ENCODE measurements around the gene FAAP20.
A peak's percentile ranks its signal among the peaks of the same experiment; 100 is the strongest.

Gene FAAP20

GRCh38 chr1:2230781-2231531 lies 36.4 kb upstream of the FAAP20 start:
- DNase-seq (ENCODE audit: insufficient read length, low spot score) (no peak), FAIRE-seq (no peak)

DNA sequence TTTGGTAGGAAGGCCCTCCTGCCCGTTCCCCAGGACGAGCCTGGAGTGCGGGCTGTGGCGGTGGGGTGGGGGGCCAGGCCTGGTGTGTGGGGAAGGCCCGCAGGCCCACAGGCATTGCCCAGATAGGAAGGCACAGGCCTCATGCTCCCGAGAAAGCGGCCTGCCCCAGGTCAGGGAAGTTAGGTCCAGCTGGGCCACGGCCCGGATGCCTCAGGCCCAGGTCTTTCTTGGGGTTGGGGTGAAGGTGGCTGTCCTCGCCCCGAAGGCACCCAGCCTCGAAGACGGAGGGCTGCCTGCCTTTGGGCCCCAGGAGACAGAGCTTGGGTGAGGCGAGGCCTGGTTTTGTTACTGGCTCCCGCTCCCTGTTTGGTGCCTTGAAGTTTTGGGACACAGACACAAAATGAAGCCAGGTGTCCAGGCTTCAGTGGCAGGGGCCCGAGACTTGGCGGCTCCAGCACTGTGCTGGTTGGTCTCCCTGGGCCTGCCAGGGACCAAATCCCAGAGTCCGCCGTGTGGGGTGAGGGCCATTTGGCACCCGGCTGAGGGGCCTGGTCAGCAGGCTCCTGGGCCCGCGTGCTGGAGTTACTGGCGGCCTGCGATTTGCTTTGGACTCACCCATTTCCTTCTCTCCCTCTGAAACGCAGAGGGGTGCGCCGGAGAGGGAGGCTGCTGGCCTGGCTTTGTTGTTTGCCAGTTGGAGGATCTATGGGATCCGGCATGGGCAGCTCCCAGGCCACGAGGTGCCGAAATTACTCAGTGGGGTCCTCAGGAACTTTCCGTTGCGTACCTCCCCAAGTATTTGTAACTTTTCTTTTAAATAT lies 35.5 kb upstream of the FAAP20 start:
- DNase-seq (ENCODE audit: insufficient read length, low spot score): no peak
- FAIRE-seq: no peak

DNA sequence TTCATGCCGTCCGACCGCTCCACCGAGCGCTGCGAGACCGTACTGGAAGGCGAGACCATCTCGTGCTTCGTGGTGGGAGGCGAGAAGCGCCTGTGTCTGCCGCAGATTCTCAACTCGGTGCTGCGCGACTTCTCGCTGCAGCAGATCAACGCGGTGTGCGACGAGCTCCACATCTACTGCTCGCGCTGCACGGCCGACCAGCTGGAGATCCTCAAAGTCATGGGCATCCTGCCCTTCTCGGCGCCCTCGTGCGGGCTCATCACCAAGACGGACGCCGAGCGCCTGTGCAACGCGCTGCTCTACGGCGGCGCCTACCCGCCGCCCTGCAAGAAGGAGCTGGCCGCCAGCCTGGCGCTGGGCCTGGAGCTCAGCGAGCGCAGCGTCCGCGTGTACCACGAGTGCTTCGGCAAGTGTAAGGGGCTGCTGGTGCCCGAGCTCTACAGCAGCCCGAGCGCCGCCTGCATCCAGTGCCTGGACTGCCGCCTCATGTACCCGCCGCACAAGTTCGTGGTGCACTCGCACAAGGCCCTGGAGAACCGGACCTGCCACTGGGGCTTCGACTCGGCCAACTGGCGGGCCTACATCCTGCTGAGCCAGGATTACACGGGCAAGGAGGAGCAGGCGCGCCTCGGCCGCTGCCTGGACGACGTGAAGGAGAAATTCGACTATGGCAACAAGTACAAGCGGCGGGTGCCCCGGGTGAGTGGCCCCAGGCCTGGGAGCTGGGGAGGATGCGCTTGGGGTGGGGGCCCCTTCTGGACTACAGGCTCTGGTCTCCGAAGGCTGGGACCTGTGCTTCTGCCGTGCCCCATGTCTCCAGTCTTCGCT lies 34.7 kb upstream of the FAAP20 start:
- FAIRE-seq (peak; percentile 70), DNase-seq (ENCODE audit: insufficient read length, low spot score) (peak; percentile 64)

GRCh38 chr1:2228694-2229036 lies 34.1 kb upstream of the FAAP20 start:
- FAIRE-seq (no peak), DNase-seq (ENCODE audit: insufficient read length, low spot score) (no peak)

DNA sequence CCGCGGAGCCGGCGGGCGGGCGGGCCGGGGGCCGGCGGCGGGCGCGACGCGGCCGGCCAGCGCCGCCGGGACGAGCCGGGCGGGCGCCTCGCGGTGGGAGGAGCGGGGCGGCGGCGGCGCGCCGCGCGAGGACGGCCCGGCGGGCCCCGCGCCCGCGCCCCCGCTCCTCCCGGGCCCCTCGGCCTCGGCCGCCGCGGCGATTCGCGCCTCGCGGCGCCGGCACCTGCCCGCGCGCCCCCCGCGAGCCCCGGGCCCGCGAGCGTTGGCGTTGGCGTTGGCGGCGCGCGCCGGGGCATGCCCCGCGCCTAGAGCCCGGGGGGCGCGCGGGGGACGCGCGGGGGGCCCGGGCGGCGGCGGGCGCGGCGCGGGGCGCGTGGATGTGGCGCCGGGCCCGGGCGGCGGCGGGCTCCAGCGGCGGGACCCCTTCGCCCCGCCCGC lies 33.6 kb upstream of the FAAP20 start, which contains the start of gene SKI:
Gene SKI (plus strand): TSS at position 163 of the 438 bp plus-strand sequence. CDS start 448 bp downstream, outside the sequence.
- DNase-seq (ENCODE audit: insufficient read length, low spot score) (no peak), FAIRE-seq (no peak)

DNA sequence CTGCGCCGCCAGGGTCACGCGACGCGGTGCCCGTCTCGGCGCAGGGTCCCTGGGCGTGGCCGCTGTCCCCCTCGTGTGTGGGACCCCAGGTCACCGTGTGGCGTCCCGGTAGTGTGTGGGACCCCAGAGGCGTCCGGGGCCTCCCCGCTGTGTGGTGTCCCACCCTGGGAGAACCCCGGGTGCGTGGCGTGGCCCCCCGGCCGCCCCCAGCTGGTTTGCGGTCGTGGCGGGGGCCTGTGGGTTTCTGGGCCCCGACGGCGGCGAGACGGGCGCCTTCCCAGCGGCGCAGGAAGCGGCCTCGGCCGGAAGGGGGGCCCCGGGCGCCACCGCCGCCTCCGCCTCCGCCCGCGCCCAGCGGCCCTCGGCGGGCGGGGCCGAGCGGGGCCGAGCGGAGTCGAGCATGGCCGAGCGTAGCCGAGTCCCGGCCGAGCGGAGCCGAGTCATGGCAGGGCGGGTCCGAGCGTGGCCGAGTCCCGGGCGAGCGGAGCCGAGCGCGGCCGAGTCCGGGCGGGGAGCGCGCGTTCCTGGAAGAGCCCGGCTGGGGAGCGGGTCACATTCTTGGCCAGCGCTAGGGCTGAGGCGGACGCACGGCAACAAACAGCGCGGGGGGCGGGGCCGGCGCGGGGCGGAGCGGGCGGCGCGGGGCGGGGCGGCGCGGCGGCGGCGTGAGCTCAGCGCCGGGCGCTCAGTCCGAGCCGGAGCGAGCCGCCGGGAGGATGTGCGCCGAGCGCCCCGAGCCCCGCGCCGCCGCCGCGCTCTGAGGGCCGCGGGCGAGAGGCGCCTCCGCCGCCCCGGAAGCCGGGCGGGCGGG lies 33.0 kb upstream of the FAAP20 start:
- peak; percentile 87 for FAIRE-seq
- peak; percentile 100 for DNase-seq (ENCODE audit: insufficient read length, low spot score)

- FAIRE-seq: no peak
Observed at GRCh38 chr1:2226525-2227345, 32.2 kb upstream of the FAAP20 start.

GRCh38 chr1:2224631-2225428 lies 30.3 kb upstream of the FAAP20 start:
- FAIRE-seq: no peak
- DNase-seq (ENCODE audit: insufficient read length, low spot score): no peak

More at GRCh38 chr1:2226525-2227345, 32.2 kb upstream of the FAAP20 start:
- no peak for DNase-seq (ENCODE audit: insufficient read length, low spot score)

DNA sequence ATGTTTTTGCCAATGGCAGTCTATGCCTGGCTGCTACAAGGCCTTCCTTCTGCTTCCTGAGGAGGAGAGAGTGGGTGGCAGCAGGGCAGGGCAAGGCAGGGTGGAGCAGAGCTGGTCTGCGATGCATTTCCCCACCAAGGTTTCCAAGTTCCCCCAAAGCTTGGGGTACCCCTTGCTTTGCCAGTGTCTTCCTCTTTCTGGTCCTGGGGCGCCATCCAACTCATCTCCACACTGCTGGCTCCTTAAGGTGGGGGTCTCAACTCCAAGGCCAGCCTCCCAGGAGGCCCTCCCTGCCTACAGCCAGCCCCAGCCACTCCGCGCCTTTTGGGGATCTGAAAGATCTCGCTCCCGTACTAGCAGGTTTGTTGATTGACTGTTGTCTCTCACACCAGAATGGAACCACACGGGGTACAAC lies 29.6 kb upstream of the FAAP20 start:
- no peak for DNase-seq (ENCODE audit: insufficient read length, low spot score)
- FAIRE-seq: no peak

DNA sequence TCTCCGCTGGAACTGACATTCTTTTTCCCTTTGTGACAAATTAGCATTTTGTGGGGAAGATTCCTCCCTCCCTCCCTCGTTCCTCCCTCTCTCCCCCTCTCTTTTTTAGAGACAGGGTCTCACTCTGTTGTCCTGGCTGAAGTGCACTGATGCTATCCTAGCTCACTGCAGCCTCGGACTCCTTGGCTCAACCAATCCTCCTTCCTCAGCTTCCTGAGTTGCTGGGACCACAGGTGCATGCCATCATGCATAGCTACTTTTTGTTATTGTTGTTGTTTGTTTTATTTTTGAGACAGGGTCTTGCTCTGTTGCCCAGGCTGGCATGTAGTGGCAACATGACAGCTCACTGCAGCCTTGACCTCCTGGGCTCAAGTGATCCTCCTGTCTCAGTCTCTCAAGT lies 26.7 kb upstream of the FAAP20 start:
- DNase-seq (ENCODE audit: insufficient read length, low spot score) (no peak), FAIRE-seq (no peak)

GRCh38 chr1:2216767-2217058 lies 22.1 kb upstream of the FAAP20 start:
- no peak for FAIRE-seq
- DNase-seq (ENCODE audit: insufficient read length, low spot score): no peak

DNA sequence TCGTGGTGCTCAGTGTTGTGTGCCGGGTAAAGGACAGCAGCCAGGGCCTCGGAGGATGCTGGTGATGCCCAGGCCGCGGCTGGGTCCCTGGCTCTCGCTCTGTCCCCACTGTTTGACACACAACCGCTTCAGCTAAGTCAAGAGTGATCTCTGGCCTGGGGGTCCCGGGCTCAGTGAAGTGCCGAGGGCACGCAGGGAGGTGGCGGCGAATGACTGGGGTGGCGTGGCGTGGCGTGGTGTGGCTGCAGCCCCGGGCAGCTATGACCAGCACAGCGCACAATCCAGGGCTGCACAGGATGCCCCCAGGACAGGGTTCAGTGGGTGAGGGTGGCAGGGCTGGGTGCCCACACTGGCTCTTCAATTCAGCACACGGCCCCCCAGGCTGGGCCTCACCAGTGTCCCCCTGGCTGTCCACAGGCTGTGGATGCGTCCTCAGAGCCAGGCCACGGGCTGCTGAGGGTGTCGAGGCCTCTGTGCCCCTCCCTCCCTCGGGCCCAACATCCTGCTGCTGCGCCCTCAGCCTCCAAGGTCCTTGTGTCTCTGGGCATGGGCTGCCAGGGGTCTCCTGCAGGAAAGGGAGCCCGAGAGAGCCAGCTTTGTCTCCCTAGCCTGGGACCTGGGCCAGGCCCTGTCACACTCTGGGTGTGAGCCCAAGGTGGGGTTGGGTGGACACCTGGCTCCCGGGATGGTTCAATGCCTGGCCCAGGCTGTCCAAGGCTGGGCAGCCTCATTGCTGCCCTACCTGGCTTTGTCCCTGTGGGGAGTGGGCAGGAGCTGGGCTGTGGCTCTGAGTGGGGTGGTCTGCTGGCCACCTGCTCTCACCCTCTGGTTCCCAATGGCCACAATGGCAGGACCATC lies 21.6 kb upstream of the FAAP20 start:
- DNase-seq (ENCODE audit: insufficient read length, low spot score): no peak
- no peak for FAIRE-seq

GRCh38 chr1:2215329-2215728 lies 20.8 kb upstream of the FAAP20 start:
- DNase-seq (ENCODE audit: insufficient read length, low spot score) (no peak), FAIRE-seq (no peak)

DNA sequence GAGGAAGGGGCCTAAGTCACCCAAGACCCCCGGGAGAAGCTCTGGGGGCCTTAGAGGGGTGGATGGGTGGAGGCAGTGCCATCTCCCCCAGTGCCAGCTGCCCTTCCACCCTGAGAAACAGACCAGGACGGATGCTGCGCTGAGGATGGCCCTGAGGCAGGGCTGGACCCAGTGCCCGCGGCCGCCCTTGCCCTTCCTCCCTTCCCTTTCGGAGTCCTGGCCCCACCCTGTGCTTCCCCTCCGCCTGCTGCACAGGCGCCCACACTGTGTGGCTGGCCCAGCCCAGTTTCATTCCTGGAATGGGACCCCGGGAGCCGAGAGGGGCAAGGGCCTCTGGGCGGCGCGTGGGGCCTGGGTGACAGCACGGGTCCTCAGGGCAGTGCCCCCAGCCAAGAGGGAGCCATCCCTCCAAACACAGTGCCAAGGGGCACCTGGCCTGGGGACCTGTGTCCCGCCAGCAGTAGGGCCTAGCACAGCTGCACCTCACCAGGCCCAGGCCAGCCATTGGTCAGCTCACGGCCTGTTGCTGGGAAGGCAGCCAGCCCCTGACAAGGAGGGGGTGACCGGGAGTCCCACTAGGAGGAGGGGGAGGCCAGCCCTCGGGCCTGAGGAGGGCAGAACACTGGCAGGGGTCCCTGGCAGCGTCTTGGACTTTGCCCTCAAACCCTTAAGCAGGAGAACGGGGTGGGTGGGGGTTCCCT lies 20.1 kb upstream of the FAAP20 start:
- FAIRE-seq (no peak), DNase-seq (ENCODE audit: insufficient read length, low spot score) (no peak)

GRCh38 chr1:2213576-2214505 lies 19.3 kb upstream of the FAAP20 start:
- FAIRE-seq: no peak
- no peak for DNase-seq (ENCODE audit: insufficient read length, low spot score)
